PFSK-1 (cell line): ENCODE measurements around the gene AKT1.

Experiments used
- FOXP2 ChIP-seq: optimal IDR thresholded peaks from 2 replicates; pipeline ENCODE3; 2011; ENCODE audit warnings: borderline replicate concordance, control low read depth, inconsistent platforms; ENCODE audit not compliant: insufficient read depth; ENCODE audit errors: extremely low read length, extremely low read depth
- POLR2AphosphoS5 ChIP-seq: IDR thresholded peaks from 2 replicates; pipeline ENCODE4 v1.6.1; 2012; ENCODE audit warnings: low read depth, mild to moderate bottlenecking, control low read depth, low read length, moderate library complexity
- REST ChIP-seq, 2 experiments: IDR thresholded peaks; 2 replicates each; pipeline versions ENCODE4 v1.6.1 to v1.8.0; 2011 to 2012; ENCODE audit warnings: low read depth in 2 of 2, low read length in 2 of 2, control low read depth in 1 of 2, inconsistent platforms in 1 of 2, mild to moderate bottlenecking in 1 of 2, moderate library complexity in 1 of 2; ENCODE audit not compliant: insufficient read depth in 1 of 2
- SIN3A ChIP-seq: IDR thresholded peaks from 2 replicates; pipeline ENCODE4 v1.6.1; 2012; ENCODE audit warnings: mild to moderate bottlenecking, low read length, moderate library complexity, borderline replicate concordance; ENCODE audit not compliant: insufficient read depth
- TAF1 ChIP-seq: IDR thresholded peaks from 2 replicates; pipeline ENCODE4 v1.6.1; 2012; ENCODE audit warnings: low read length, control low read depth, borderline replicate concordance; ENCODE audit not compliant: insufficient read depth

- TF ChIP-seq POLR2AphosphoS5 (no peak), REST (IDR thresholded peaks at IDR 0.05; ENCODE audit: insufficient read depth in 1 of 2, low read depth in 2 of 2, low read length in 2 of 2) (no peak), SIN3A (no peak), TAF1 (no peak), FOXP2 (no peak)
Observed at GRCh38 chr14:104753528-104754212, 41.9 kb downstream of the AKT1 start.
